GM10266 (cell line): ENCODE measurements around the gene KRTAP2-3.
"Not testable (repeated sequence)": the region's sequence is repeated elsewhere in the genome, so short reads cannot be mapped to it uniquely, and the experiment has no call there.

ENCODE experiments used
- DNase-seq: peaks from one replicate; pipeline ENCODE4 v3.0.0; 2012; ENCODE audit errors: extremely low spot score
- CTCF ChIP-seq: IDR thresholded peaks from 2 replicates; pipeline ENCODE4 v1.5.1; 2012; ENCODE audit warnings: mild to moderate bottlenecking, low read depth; ENCODE audit not compliant: control insufficient read depth, insufficient read depth; ENCODE audit errors: missing control alignments

The KRTAP2-3 gene

DNA sequence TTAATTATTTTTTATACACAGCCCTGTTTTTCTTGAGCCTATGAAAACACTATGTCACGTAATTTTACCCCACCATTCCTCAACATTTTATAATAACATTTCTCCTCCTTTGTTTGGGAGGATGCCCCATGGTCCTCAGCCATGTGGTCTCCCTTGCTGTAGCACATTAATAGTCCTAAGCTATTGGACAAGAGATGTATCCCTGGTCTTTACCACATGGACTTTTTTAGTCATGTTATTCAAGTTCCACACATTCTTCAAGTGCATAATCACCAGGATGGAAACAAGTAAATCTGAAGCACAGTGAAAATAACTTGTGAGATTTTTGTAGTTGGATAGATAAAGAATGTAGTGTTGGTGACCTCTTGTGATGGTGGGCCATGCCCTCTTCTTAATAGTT is 2.0 kb upstream of the KRTAP2-3 start:
- no peak for DNase-seq
- TF ChIP-seq CTCF, result no peak

DNA sequence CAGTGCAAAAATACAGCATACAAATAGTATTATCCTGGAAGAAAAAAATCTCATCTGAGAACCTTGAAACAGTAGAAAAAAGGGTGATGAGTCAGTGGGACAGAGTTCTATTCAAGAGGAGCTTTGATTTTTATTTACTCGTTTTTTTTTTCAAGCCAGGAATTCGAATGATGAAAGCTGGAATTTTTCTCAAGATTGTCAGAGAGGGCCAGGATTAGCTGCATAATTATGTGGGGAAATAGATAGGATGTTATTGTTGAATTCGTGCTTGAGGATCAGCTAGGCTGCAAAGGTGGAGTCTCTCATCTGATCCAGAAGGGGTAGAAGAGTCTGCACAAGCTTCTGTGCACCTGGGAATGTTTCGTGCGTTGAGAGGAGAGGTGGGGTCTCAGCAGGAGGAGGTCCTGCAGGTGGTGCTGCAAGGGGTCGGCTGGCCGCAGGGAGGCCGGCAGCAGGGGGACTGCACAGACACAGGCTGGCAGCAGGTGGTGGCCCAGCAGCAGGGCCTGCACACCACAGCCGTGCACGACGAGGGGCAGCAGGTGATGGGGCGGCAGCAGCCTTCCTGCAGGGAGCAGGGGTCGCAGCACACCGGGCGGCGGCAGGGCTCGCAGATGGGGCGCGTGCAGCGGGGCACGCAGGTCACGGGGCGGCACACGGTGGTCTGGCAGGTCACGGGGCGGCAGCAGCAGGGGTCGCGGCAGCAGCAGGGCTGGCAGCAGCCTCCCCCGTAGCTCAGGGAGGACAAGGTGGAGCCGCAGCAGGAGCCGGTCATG is 450 bp downstream of the KRTAP2-3 start:
- not testable (repeated sequence) for DNase-seq

DNA sequence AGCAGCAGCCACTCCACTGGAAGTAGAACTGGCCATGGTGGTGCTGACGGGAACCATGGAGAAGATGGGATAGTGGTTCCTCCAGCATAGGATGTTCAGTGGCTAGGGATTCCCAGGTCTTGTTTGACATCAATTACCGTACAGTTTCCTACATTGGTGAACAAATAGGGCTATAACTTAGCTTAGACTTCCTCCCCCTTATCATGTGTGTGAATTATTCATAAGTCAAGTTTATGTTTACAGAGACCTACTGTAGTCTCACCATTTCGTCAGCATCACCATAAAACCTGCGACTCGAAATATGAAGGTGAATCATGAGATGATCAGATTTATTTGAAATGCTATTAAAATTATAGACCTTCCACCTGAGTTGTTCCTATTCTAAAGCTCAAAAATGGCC is 1.2 kb downstream of the KRTAP2-3 start:
- no peak for TF ChIP-seq CTCF
- no peak for DNase-seq

DNA sequence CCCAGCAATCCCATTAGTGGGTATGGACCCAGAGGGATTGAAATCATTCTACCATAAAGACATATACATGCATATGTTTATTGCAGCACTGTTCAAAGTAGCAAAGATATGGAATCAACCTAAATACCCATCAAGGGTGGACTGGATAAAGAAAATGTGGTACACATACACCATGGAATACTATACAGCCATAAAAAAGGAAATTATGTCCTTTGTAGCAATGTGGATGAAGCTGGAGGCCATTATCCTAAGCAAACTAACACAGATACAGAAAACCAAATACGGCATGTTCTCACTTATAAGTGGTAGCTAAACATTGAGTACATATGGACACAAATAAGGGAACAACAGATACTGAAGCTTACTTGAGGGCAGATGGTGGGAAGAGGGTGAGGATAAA is 2.4 kb downstream of the KRTAP2-3 start:
- DNase-seq, result no peak
- TF ChIP-seq CTCF, result no peak

- DNase-seq, result not testable (repeated sequence)
Observed at GRCh38 chr17:41055130-41055529, 4.8 kb downstream of the KRTAP2-3 start, which contains the start of gene KRTAP2-2. KRTAP2-2 (minus strand) TSS chr17:41055230; CDS start chr17:41055211, 19 bp downstream.

- DNase-seq, result not testable (repeated sequence)
Observed at GRCh38 chr17:41054556-41054955, 5.4 kb downstream of the KRTAP2-3 start.

DNA sequence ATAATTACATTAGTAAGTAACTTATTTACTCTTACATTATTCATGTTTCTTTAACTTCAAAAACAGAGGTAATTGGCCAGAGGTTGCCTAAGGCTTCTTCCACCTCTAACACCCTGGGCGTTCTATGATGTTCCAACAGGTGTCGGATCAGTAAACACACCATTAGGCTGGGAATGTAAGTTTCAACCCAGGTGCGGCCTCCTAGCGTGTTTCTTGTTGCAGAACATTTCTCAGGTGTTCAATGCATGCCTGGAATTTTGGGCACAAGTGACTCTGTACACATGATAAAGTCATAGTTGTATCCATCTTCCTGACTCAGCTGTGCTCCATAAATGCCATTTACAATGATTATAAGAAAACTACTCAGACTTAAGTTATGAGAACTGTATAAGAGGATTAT is 5.9 kb downstream of the KRTAP2-3 start:
- no peak for DNase-seq
- no peak for TF ChIP-seq CTCF

DNA sequence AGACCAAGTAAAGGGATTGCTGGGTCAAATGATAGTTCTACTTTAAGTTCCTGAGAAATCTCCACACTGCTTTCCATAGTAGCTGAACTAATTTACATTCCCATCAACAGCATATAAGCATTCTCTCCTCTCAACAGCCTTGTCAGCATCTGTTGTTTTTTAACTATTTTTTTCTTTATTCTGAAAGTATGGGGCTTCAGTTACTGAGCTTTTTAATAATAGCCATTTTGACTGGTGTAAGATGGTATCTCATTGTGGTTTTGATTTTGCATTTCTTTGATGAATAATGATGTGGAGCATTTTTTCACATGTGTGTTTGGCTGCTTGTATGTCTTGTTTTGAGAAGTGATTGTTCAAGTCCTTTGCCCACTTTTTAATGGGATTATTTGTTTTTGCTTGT is 7.3 kb downstream of the KRTAP2-3 start:
- no peak for TF ChIP-seq CTCF
- DNase-seq, result no peak

- DNase-seq, result no peak
- no peak for TF ChIP-seq CTCF
Observed at GRCh38 chr17:41049110-41049509, 10.8 kb downstream of the KRTAP2-3 start.
